HG02970 (cell line): ENCODE data around the gene DDX3Y.

Experiments
- ATAC-seq: cut with Tn5 transposase; IDR thresholded peaks from one replicate; pipeline ENCODE4 v1.9.1; 2021; ENCODE audit warnings: mild to moderate bottlenecking, moderate library complexity, moderate number of reproducible peaks; ENCODE audit not compliant: unreplicated experiment, low FRiP score

Gene DDX3Y

GRCh38 chrY:12904618-12905516 is at the start of gene DDX3Y:
Gene DDX3Y (plus strand): TSS chrY:12904868. CDS start chrY:12904937, 69 bp downstream.
- no peak for ATAC-seq

- ATAC-seq, result no peak
Measured at GRCh38 chrY:12855791-12856275, 48.8 kb upstream of the DDX3Y start.

- ATAC-seq, result no peak
Measured at GRCh38 chrY:12867960-12868359, 36.7 kb upstream of the DDX3Y start.

- no peak for ATAC-seq
Measured at GRCh38 chrY:12896973-12897372, 7.7 kb upstream of the DDX3Y start.

- no peak for ATAC-seq
Measured at GRCh38 chrY:12898604-12899003, 6.1 kb upstream of the DDX3Y start.

GRCh38 chrY:12905517-12905872 is 827 bp downstream of the DDX3Y start:
- no peak for ATAC-seq

- no peak for ATAC-seq
Measured at GRCh38 chrY:12905895-12906294, 1.2 kb downstream of the DDX3Y start.

GRCh38 chrY:12913541-12913940 is 8.9 kb downstream of the DDX3Y start:
- no peak for ATAC-seq

GRCh38 chrY:12928043-12928442 is 23.4 kb downstream of the DDX3Y start:
- ATAC-seq, result no peak

- no peak for ATAC-seq
Measured at GRCh38 chrY:12941725-12942687, 37.3 kb downstream of the DDX3Y start.
